Sigmoid colon (tissue), 3 donors: ENCODE measurements around the gene CEL.

ENCODE experiments used
- POLR2A ChIP-seq, 2 donors: fragments of 450-650 bp; IDR thresholded peaks; one replicate each; pipeline ENCODE4 v1.6.1; 2016; ENCODE audit warnings: antibody characterized with exemption in 2 of 2, mild to moderate bottlenecking in 2 of 2, moderate library complexity in 2 of 2
- TF ChIP-seq, protein P1 (sequence below), 4 experiments: fragments of 450-650 bp in 3 of 4; fragments of 200-600 bp in 1 of 4; IDR thresholded peaks; one replicate each; pipeline ENCODE4 v1.5.1; 2016 to 2019; ENCODE audit warnings: antibody characterized with exemption in 4 of 4, mild to moderate bottlenecking in 3 of 4, moderate library complexity in 2 of 4

DNA sequence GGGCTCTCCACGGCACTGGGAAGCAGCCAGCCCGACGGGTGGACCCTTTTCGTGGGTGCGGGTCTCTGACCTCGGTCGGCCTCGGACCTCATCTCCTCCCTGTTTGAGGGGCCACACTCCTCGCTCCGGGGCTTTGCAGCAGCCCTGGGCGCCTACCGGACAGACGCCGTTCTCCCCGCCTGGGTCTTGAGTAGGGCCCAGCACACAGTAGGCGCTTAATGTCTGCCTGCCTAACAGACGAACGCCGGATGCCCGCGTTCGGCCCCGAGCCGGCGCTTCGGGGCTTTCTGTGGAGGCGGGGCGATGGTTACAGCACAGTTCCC is 31.8 kb upstream of the CEL start:
- TF ChIP-seq, protein P1, sequence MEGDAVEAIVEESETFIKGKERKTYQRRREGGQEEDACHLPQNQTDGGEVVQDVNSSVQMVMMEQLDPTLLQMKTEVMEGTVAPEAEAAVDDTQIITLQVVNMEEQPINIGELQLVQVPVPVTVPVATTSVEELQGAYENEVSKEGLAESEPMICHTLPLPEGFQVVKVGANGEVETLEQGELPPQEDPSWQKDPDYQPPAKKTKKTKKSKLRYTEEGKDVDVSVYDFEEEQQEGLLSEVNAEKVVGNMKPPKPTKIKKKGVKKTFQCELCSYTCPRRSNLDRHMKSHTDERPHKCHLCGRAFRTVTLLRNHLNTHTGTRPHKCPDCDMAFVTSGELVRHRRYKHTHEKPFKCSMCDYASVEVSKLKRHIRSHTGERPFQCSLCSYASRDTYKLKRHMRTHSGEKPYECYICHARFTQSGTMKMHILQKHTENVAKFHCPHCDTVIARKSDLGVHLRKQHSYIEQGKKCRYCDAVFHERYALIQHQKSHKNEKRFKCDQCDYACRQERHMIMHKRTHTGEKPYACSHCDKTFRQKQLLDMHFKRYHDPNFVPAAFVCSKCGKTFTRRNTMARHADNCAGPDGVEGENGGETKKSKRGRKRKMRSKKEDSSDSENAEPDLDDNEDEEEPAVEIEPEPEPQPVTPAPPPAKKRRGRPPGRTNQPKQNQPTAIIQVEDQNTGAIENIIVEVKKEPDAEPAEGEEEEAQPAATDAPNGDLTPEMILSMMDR (IDR thresholded peaks at IDR 0.05), result no peak
- no peak for TF ChIP-seq POLR2A (IDR thresholded peaks at IDR 0.05)
